Endothelial cell of umbilical vein (primary cell): Measurements from ENCODE around the gene ZMYM4. TPM values are rescaled to one million over a fixed set of nuclear protein-coding genes. Genes with fewer than 3 reads are reported as not detected.

Experiments used
- BruUV-seq: library from RNA; stranded (reverse); fragments of 400-500 nt; replicated peaks from 2 replicates; lab custom pipeline; 2021; lab: Mats Ljungman, UMichigan
- CTCF ChIA-PET: fragments of 300-600, 350-600 bp; sonication (Branson Sonifier 250); formaldehyde crosslinking; loops from one replicate; lab custom pipeline; 2021; ENCODE audit warnings: antibody characterized with exemption, inconsistent platforms; lab: Charles Lee
- POLR2A ChIA-PET: fragments of 300-600, 350-600 bp; sonication (Branson Sonifier 250); formaldehyde crosslinking; loops from one replicate; lab custom pipeline; 2021; ENCODE audit warnings: antibody characterized with exemption, inconsistent platforms; lab: Charles Lee
- DNase-seq: peaks from one replicate; pipeline ENCODE4 v3.0.0-alpha.2; 2011; ENCODE audit warnings: low read depth, low spot score
- FAIRE-seq: peaks from 2 replicates; lab custom pipeline; 2011; peaks lifted over from hg19 to GRCh38; lab: Jason Lieb, UNC
- H2AFZ ChIP-seq: 2 replicates; pipeline ENCODE4 v1.6.0; 2012; ENCODE audit warnings: low read depth, low read length, control low read depth, inconsistent platforms
- H3K27ac ChIP-seq: 2 replicates; pipeline ENCODE4 v1.5.1; 2011; ENCODE audit warnings: low read depth, mild to moderate bottlenecking, control low read depth, low read length, moderate library complexity; ENCODE audit not compliant: insufficient read depth
- H3K27me3 ChIP-seq, 2 experiments: 2 replicates each; pipeline versions ENCODE4 v1.6.0 to v1.6.1; 2011; ENCODE audit warnings: low read length in 2 of 2, mixed read lengths in 1 of 2; ENCODE audit not compliant: control insufficient read depth in 2 of 2, insufficient read depth in 2 of 2
- H3K36me3 ChIP-seq, 2 experiments: 2 replicates in 1 of 2; 3 replicates in 1 of 2; pipeline ENCODE4 v1.5.1; 2011; ENCODE audit warnings: low read length in 2 of 2, mild to moderate bottlenecking in 1 of 2, moderate library complexity in 1 of 2; ENCODE audit not compliant: control insufficient read depth in 2 of 2, insufficient read depth in 2 of 2; ENCODE audit errors: extremely low read depth in 1 of 2
- H3K4me1 ChIP-seq: 3 replicates; pipeline ENCODE4 v1.5.1; 2011; ENCODE audit warnings: mild to moderate bottlenecking, low read length; ENCODE audit not compliant: control insufficient read depth, insufficient read depth; ENCODE audit errors: extremely low read depth
- H3K4me2 ChIP-seq: 2 replicates; pipeline ENCODE4 v1.6.1; 2011; ENCODE audit warnings: low read length, control low read depth, mixed read lengths; ENCODE audit not compliant: insufficient read depth
- H3K4me3 ChIP-seq, 3 experiments: fragments of 200-600 bp in 1 of 3; sonication (generic), shearing (Covaris generic) in 1 of 3; replicated peaks in 1 of 3; 2 replicates each; pipeline ENCODE4 v1.5.1; 2011 to 2016; ENCODE audit warnings: control low read depth in 3 of 3, low read length in 3 of 3, mild to moderate bottlenecking in 2 of 3, inconsistent platforms in 1 of 3, low read depth in 1 of 3, moderate library complexity in 1 of 3; ENCODE audit not compliant: insufficient read depth in 1 of 3
- H3K79me2 ChIP-seq: 2 replicates; pipeline ENCODE4 v1.6.0; 2012; ENCODE audit warnings: low read length, inconsistent platforms; ENCODE audit not compliant: control insufficient read depth, insufficient read depth
- H3K9ac ChIP-seq: replicated peaks from 2 replicates; pipeline ENCODE3; 2011; ENCODE audit warnings: low read length, control low read depth; ENCODE audit not compliant: insufficient read depth; ENCODE audit errors: extremely low read depth
- H3K9me1 ChIP-seq: replicated peaks from 3 replicates; pipeline ENCODE4 v1.6.0; 2011; ENCODE audit warnings: mild to moderate bottlenecking, low read length; ENCODE audit not compliant: control insufficient read depth, insufficient read depth; ENCODE audit errors: extremely low read depth
- H3K9me3 ChIP-seq: replicated peaks from 2 replicates; pipeline ENCODE4 v1.5.1; 2012; ENCODE audit warnings: low read length, inconsistent platforms; ENCODE audit not compliant: control insufficient read depth, insufficient read depth
- H4K20me1 ChIP-seq: replicated peaks from 2 replicates; pipeline ENCODE3; 2011; ENCODE audit warnings: mild to moderate bottlenecking, low read length; ENCODE audit not compliant: control insufficient read depth, insufficient read depth; ENCODE audit errors: extremely low read depth
- EZH2 ChIP-seq: IDR thresholded peaks from 2 replicates; pipeline ENCODE4 v1.6.1; 2012; ENCODE audit warnings: borderline replicate concordance, low read depth, mild to moderate bottlenecking, moderate library complexity, low read length, inconsistent platforms; ENCODE audit not compliant: severe bottlenecking
- FOS ChIP-seq: IDR thresholded peaks from 2 replicates; pipeline ENCODE4 v1.6.1; 2011; ENCODE audit warnings: mild to moderate bottlenecking, low read length, moderate library complexity, borderline replicate concordance; ENCODE audit not compliant: insufficient read depth
- GATA2 ChIP-seq: IDR thresholded peaks from 2 replicates; pipeline ENCODE4 v1.7.0; 2011; ENCODE audit warnings: low read depth, mild to moderate bottlenecking, moderate library complexity, mixed read lengths, low read length; ENCODE audit not compliant: insufficient read length, insufficient read depth
- JUN ChIP-seq: IDR thresholded peaks from 2 replicates; pipeline ENCODE4 v1.6.1; 2011; ENCODE audit warnings: borderline replicate concordance, low read depth; ENCODE audit not compliant: insufficient read length, insufficient read depth
- MYC ChIP-seq: IDR thresholded peaks from one replicate; pipeline ENCODE4 v1.6.1; 2011; ENCODE audit warnings: mild to moderate bottlenecking, low read depth, low read length
- POLR2A ChIP-seq: IDR thresholded peaks from 2 replicates; pipeline ENCODE4 v1.6.1; 2012; ENCODE audit warnings: low read depth, mild to moderate bottlenecking, control low read depth, low read length
- POLR2AphosphoS5 ChIP-seq: IDR thresholded peaks from 2 replicates; pipeline ENCODE4 v1.6.1; 2012; ENCODE audit warnings: low read depth, mild to moderate bottlenecking, control low read depth, low read length, moderate library complexity; ENCODE audit not compliant: insufficient read depth
- dilution Hi-C: fragments of 300-500 bp; cut with MboI; formaldehyde crosslinking; loops from one replicate; pipeline ENCODE4 v1.15.0; 2019; ENCODE audit warnings: low sequenced_read_pairs; ENCODE audit not compliant: extremely low pct_ligation_motif_present
- intact Hi-C: fragments of 100-400 bp; cut with micrococcal nuclease; formaldehyde crosslinking; loops from one replicate; pipeline ENCODE4 v1.10.0; 2022
- polyA plus RNA-seq, 4 experiments: library from polyadenylated mRNA; depleted of rRNA in 3 of 4; stranded (reverse) in 3 of 4; unstranded in 1 of 4; fragments of >200 nt; gene quantifications; 2 replicates each; pipeline versions ENCODE4 v1.2.1 to v1.2.3, GENCODE V29; 2011 to 2012; ENCODE audit warnings: missing spikeins in 1 of 4
- total RNA-seq: library from RNA; stranded (reverse); gene quantifications from 2 replicates; pipeline ENCODE4 v1.2.3, GENCODE V29; 2021
- TF ChIP-seq, protein P1 (sequence below), 2 donors: IDR thresholded peaks; 1 replicate in 1 of 2; 2 replicates in 1 of 2; pipeline ENCODE4 v1.5.1; 2011; ENCODE audit warnings: low read length in 2 of 2, mild to moderate bottlenecking in 2 of 2, moderate library complexity in 2 of 2, control low read depth in 1 of 2, inconsistent platforms in 1 of 2, low read depth in 1 of 2; ENCODE audit not compliant: insufficient read depth in 1 of 2; ENCODE audit errors: extremely low read depth in 1 of 2
- TF ChIP-seq, protein P2 (sequence below): IDR thresholded peaks from 2 replicates; pipeline ENCODE4 v1.6.1; 2011; ENCODE audit not compliant: insufficient read depth, insufficient read length

Gene ZMYM4
- total and polyA plus RNA-seq, 2 donors (not counting 3 experiments of a cell fraction or from before 2014, with no cell fraction given): 15.3 to 65.0 TPM

DNA sequence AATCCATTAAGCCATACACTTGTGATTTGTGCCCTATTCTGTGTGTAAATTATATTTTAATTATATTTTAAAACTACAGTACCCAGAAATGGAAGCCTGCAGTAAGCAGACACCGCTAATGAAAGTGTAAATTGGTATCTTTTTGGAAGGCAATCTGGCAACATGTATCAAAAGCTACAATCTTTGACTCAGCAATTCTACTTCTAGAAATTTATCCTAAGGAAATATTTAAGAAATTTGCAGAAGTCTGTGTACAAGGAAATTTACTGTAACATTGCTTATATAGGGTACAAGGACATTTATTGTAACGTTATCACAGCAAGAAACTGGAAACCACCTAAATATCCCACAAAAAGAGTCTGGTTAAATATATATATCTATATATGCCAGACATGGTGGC, 14.6 kb upstream of the ZMYM4 start:
- dilution Hi-C loops: no loop called here
- H3K4me2 ChIP-seq: no peak overlapping the region

More for the DNA sequence above, 14.6 kb upstream of the ZMYM4 start:
- no peaks in the 10 kb centered on the region for H3K27me3 ChIP-seq
- no peaks in the 10 kb centered on the region for H3K79me2 ChIP-seq
- no TSS peak for BruUV-seq
- no peak overlapping the region for H3K4me3 ChIP-seq
- no peaks in the 10 kb centered on the region for H4K20me1 ChIP-seq
- no peaks in the 10 kb centered on the region for H3K9me3 ChIP-seq
- no peak for DNase-seq
- intact Hi-C loops: loop anchor here (5.0 kb wide), 1 partner anchor 52 kb away; no protein-coding TSS in a partner anchor
- no peak overlapping the region for H3K9ac ChIP-seq
- POLR2A ChIA-PET: no interaction called here
- no peak overlapping the region for H2AFZ ChIP-seq
- H3K9me1 ChIP-seq: no peaks in the 10 kb centered on the region
- FAIRE-seq: no peak
- H3K4me1 ChIP-seq: no peaks in the 10 kb centered on the region
- CTCF ChIA-PET: no interaction called here
- H3K36me3 ChIP-seq: no peaks in the 10 kb centered on the region
- H3K27ac ChIP-seq: no peak overlapping the region
- TF ChIP-seq JUN (no peak), FOS (no peak), GATA2 (no peak), POLR2A (no peak), MYC (no peak), EZH2 (no peak), POLR2AphosphoS5 (no peak)
- TF ChIP-seq, protein P1, sequence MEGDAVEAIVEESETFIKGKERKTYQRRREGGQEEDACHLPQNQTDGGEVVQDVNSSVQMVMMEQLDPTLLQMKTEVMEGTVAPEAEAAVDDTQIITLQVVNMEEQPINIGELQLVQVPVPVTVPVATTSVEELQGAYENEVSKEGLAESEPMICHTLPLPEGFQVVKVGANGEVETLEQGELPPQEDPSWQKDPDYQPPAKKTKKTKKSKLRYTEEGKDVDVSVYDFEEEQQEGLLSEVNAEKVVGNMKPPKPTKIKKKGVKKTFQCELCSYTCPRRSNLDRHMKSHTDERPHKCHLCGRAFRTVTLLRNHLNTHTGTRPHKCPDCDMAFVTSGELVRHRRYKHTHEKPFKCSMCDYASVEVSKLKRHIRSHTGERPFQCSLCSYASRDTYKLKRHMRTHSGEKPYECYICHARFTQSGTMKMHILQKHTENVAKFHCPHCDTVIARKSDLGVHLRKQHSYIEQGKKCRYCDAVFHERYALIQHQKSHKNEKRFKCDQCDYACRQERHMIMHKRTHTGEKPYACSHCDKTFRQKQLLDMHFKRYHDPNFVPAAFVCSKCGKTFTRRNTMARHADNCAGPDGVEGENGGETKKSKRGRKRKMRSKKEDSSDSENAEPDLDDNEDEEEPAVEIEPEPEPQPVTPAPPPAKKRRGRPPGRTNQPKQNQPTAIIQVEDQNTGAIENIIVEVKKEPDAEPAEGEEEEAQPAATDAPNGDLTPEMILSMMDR (IDR thresholded peaks at IDR 0.05; ENCODE audit: extremely low read depth in 1 of 2, insufficient read depth in 1 of 2, low read depth in 1 of 2, low read length in 2 of 2): no peak
- TF ChIP-seq, protein P2, sequence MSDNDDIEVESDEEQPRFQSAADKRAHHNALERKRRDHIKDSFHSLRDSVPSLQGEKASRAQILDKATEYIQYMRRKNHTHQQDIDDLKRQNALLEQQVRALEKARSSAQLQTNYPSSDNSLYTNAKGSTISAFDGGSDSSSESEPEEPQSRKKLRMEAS: no peak
